Esophagus squamous epithelium (tissue), 5 donors: ENCODE measurements around the gene SCT. TPM values are rescaled to one million over a fixed set of nuclear protein-coding genes. Genes with fewer than 3 reads are reported as not detected.
A peak's percentile ranks its signal among the peaks of the same experiment; 100 is the strongest.

ENCODE experiments used
- DNase-seq: peaks from one replicate; lab custom pipeline; 2025; lab: John Stamatoyannopoulos, UW
- H3K27ac ChIP-seq, 4 donors: fragments of 200-600 bp; sonication (generic); one replicate each; pipeline ENCODE4 v1.5.1; 2016 to 2019; ENCODE audit warnings: mild to moderate bottlenecking in 1 of 4
- H3K27me3 ChIP-seq, 4 donors: fragments of 200-600 bp; sonication (generic); 1 replicate in 3 of 4; 2 replicates in 1 of 4; pipeline versions ENCODE4 v1.5.1 to v1.6.0; 2017 to 2021; ENCODE audit warnings: antibody characterized with exemption in 1 of 4
- H3K36me3 ChIP-seq, 3 donors: fragments of 200-600 bp; sonication (generic); one replicate each; pipeline ENCODE4 v1.5.1; 2016 to 2019
- H3K4me1 ChIP-seq, 3 donors: fragments of 200-600 bp; sonication (generic); one replicate each; pipeline ENCODE4 v1.5.1; 2017 to 2019
- H3K4me3 ChIP-seq, 4 donors: fragments of 200-600 bp; sonication (generic); 1 replicate in 3 of 4; 2 replicates in 1 of 4; pipeline ENCODE4 v1.5.1; 2016 to 2019; ENCODE audit warnings: mild to moderate bottlenecking in 2 of 4, moderate library complexity in 1 of 4
- H3K9me3 ChIP-seq, 3 donors: fragments of 200-600 bp; sonication (generic); one replicate each; pipeline ENCODE4 v1.5.1; 2016 to 2019
- CTCF ChIP-seq, 6 experiments: fragments of 450-650 bp in 4 of 6; fragments of 200-600 bp in 2 of 6; sonication (generic) in 2 of 6; IDR thresholded peaks; one replicate each; pipeline ENCODE4 v1.5.1; 2016 to 2019; ENCODE audit warnings: antibody characterized with exemption in 6 of 6, mild to moderate bottlenecking in 4 of 6, moderate library complexity in 4 of 6
- POLR2A ChIP-seq, 4 donors: fragments of 450-650 bp; IDR thresholded peaks; one replicate each; pipeline ENCODE4 v1.6.1; 2017; ENCODE audit warnings: antibody characterized with exemption in 4 of 4, mild to moderate bottlenecking in 4 of 4, moderate library complexity in 3 of 4
- WGBS, 2 donors: methylation state at CpG; one replicate each; pipeline ENCODE4 v1.1.5; 2018; 5-methylcytosine and 5-hydroxymethylcytosine counted together
- intact Hi-C: fragments of 100-400 bp; cut with DNase I; formaldehyde crosslinking; loops from one replicate; pipeline ENCODE4 v1.15.0; 2022
- total RNA-seq, 4 donors: library from RNA; depleted of rRNA; stranded (reverse); fragments of >200 nt; gene quantifications; one replicate each; pipeline ENCODE4 v1.1.0, GENCODE V29; 2016
- donor health status: DM: yes; HTN: yes; CAD: no.

The SCT gene
- total RNA-seq, 4 donors from 2014 or later, result 5.3 TPM; not detected in 3

DNA sequence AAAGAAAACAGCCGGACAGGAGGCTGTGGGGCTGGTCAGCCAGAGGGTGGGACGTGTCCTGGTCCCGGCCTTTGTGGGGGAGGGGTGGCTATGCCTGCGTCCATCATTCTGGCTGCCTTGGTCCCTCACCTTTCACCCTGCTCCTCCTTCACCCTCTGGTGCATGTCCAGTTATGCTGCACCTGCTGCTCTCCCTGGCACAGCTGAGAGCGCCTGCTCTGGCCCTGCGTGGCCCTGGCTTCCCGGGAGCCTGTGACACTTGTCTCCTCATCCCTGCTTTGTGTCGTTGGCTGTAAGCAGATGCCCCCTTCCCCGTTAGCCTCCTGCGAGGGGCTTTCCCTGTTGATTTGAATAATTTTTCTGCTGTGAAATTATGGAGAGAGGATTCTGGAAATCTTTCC lies 34.1 kb downstream of the SCT start:
- DNase-seq, result no peak
- WGBS, 2 donors, result 69 to 87% methylated on average over 3 to 10 of the region's 10 CpGs
- H3K36me3 ChIP-seq, result peaks cover 46 to 100% (median 65%) of the 10 kb centered on the region in 3 donors
- H3K4me3 ChIP-seq, result no peak overlapping the region
- H3K4me1 ChIP-seq, result no peaks in the 10 kb centered on the region
- H3K27me3 ChIP-seq, result no peaks in the 10 kb centered on the region
- intact Hi-C loops, result no loop called here
- H3K9me3 ChIP-seq, result no peaks in the 10 kb centered on the region
- H3K27ac ChIP-seq, result no peak overlapping the region
- TF ChIP-seq POLR2A (IDR thresholded peaks at IDR 0.05) (no peak), CTCF (IDR thresholded peaks at IDR 0.05) (no peak)

GRCh38 chr11:592501-592900 lies 34.5 kb downstream of the SCT start:
- Histone ChIP-seq H3K4me3 (no peak overlapping the region), H3K9me3 (no peaks in the 10 kb centered on the region), H3K36me3 (peaks cover 44 to 100% (median 63%) of the 10 kb centered on the region in 3 donors), H3K27me3 (no peaks in the 10 kb centered on the region), H3K27ac (no peak overlapping the region), H3K4me1 (no peaks in the 10 kb centered on the region)
- intact Hi-C loops, result no loop called here
- no peak for DNase-seq
- WGBS, 2 donors, result 94 to 95% methylated on average over 21 of the region's 22 CpGs
- TF ChIP-seq POLR2A (IDR thresholded peaks at IDR 0.05) (no peak), CTCF (IDR thresholded peaks at IDR 0.05) (no peak)

DNA sequence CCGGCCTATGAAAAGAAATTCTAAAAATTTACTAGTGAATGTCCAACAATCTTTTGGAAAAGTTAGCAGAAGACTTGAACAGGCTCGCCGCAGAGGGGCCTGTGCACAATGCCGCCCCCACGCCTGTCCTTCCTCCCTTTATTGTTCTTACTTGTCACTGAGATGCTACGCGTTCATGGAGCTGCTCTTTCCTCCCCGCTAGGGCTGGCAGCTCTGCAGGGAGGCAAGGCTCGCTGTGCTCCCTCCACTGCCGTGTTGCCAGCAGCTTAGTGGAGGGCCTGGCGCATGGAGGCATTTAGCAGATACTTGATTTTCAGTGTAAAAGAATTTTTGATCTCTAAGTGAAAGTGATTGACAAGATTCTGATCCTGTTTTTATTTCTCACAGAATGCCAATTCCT lies 36.0 kb downstream of the SCT start:
- 83 to 84% methylated on average over 11 of the region's 11 CpGs for WGBS, 2 donors
- no peaks in the 10 kb centered on the region for H3K27me3 ChIP-seq
- intact Hi-C loops, result no loop called here
- no peak overlapping the region for H3K27ac ChIP-seq
- peaks cover 35 to 100% (median 61%) of the 10 kb centered on the region in 3 donors for H3K36me3 ChIP-seq
- TF ChIP-seq CTCF (IDR thresholded peaks at IDR 0.05), result no peak
- no peak for TF ChIP-seq POLR2A (IDR thresholded peaks at IDR 0.05)
- no peaks in the 10 kb centered on the region for H3K4me1 ChIP-seq
- no peaks in the 10 kb centered on the region for H3K9me3 ChIP-seq
- H3K4me3 ChIP-seq, result no peak overlapping the region
- DNase-seq, result no peak

DNA sequence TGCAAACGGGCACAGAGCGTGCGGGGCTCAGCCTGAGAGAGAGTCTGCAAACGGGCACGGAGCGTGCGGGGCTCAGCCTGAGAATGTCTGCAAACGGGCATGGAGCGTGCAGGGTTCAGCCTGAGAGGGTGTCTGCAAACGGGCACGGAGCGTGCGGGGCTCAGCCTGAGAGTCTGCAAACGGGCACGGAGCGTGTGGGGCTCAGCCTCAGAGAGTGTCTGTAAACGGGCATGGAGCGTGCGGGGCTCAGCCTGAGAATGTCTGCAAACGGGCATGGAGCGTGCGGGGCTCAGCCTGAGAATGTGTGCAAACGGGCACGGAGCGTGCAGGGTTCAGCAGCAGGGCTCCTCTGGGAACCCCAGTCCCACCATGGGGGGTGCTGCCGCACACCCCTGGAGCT lies 37.2 kb downstream of the SCT start:
- peaks cover 26 to 99% (median 66%) of the 10 kb centered on the region in 3 donors for H3K36me3 ChIP-seq
- no peak for DNase-seq
- TF ChIP-seq CTCF (IDR thresholded peaks at IDR 0.05), result no peak
- TF ChIP-seq POLR2A (IDR thresholded peaks at IDR 0.05), result no peak

GRCh38 chr11:587978-588380 lies 39.0 kb downstream of the SCT start:
- peak overlapping the region in 2 of 4 donors; percentile 54 to 58 for H3K27ac ChIP-seq
- 66 to 74% methylated on average over 6 of the region's 6 CpGs for WGBS, 2 donors
- H3K4me1 ChIP-seq, result no peaks in the 10 kb centered on the region
- intact Hi-C loops, result no loop called here
- DNase-seq, result no peak
- no peak overlapping the region for H3K4me3 ChIP-seq
- H3K36me3 ChIP-seq, result peaks cover 23 to 99% (median 71%) of the 10 kb centered on the region in 3 donors
- no peaks in the 10 kb centered on the region for H3K27me3 ChIP-seq
- no peaks in the 10 kb centered on the region for H3K9me3 ChIP-seq
- TF ChIP-seq CTCF (IDR thresholded peaks at IDR 0.05) (no peak), POLR2A (IDR thresholded peaks at IDR 0.05) (no peak)

More for the DNA sequence above, 37.2 kb downstream of the SCT start:
- no peaks in the 10 kb centered on the region for H3K27me3 ChIP-seq
- H3K4me3 ChIP-seq, result no peak overlapping the region
- no peaks in the 10 kb centered on the region for H3K9me3 ChIP-seq
- intact Hi-C loops, result no loop called here
- WGBS, 2 donors, result 93 to 97% methylated on average over 16 to 21 of the region's 26 CpGs
- H3K27ac ChIP-seq, result no peak overlapping the region
- H3K4me1 ChIP-seq, result no peaks in the 10 kb centered on the region
